ENCODE measurements around the gene RIMBP2.
"Not testable (repeated sequence)": the region's sequence is repeated elsewhere in the genome, so short reads cannot be mapped to it uniquely, and the experiment has no call there.

The RIMBP2 gene

GRCh38 chr12:130702966-130703732 lies 12.9 kb downstream of the RIMBP2 start:
- DNase-seq (ENCODE audit: insufficient read length) (no peak), FAIRE-seq (no peak)
- no peak for TF ChIP-seq TAF1 (IDR thresholded peaks at IDR 0.05; ENCODE audit: borderline replicate concordance, low read depth, low read length)
- TF ChIP-seq POLR2A (IDR thresholded peaks at IDR 0.05; ENCODE audit: low read depth, low read length) = no peak
- TF ChIP-seq POLR2AphosphoS5 (IDR thresholded peaks at IDR 0.05; ENCODE audit: low read depth, low read length) = no peak

GRCh38 chr12:130701402-130701744 lies 14.7 kb downstream of the RIMBP2 start:
- FAIRE-seq (no peak), DNase-seq (ENCODE audit: insufficient read length) (no peak)
- TF ChIP-seq POLR2A (IDR thresholded peaks at IDR 0.05; ENCODE audit: low read depth, low read length) (no peak), TAF1 (IDR thresholded peaks at IDR 0.05; ENCODE audit: borderline replicate concordance, low read depth, low read length) (no peak), POLR2AphosphoS5 (IDR thresholded peaks at IDR 0.05; ENCODE audit: low read depth, low read length) (no peak)

- FAIRE-seq (no peak), DNase-seq (ENCODE audit: insufficient read length) (no peak)
- TF ChIP-seq POLR2A (IDR thresholded peaks at IDR 0.05; ENCODE audit: low read depth, low read length) = no peak
- TF ChIP-seq TAF1 (IDR thresholded peaks at IDR 0.05; ENCODE audit: borderline replicate concordance, low read depth, low read length) = no peak
- TF ChIP-seq POLR2AphosphoS5 (IDR thresholded peaks at IDR 0.05; ENCODE audit: low read depth, low read length) = no peak
Observed at GRCh38 chr12:130700492-130701401, 15.4 kb downstream of the RIMBP2 start.

GRCh38 chr12:130698106-130698505 lies 18.0 kb downstream of the RIMBP2 start:
- DNase-seq (ENCODE audit: insufficient read length) (no peak), FAIRE-seq (no peak)
- no peak for TF ChIP-seq POLR2AphosphoS5 (IDR thresholded peaks at IDR 0.05; ENCODE audit: low read depth, low read length)
- TF ChIP-seq TAF1 (IDR thresholded peaks at IDR 0.05; ENCODE audit: borderline replicate concordance, low read depth, low read length) = no peak
- no peak for TF ChIP-seq POLR2A (IDR thresholded peaks at IDR 0.05; ENCODE audit: low read depth, low read length)

- DNase-seq (ENCODE audit: insufficient read length) (no peak), FAIRE-seq (no peak)
- TF ChIP-seq POLR2A (IDR thresholded peaks at IDR 0.05; ENCODE audit: low read depth, low read length) (no peak), TAF1 (IDR thresholded peaks at IDR 0.05; ENCODE audit: borderline replicate concordance, low read depth, low read length) (no peak), POLR2AphosphoS5 (IDR thresholded peaks at IDR 0.05; ENCODE audit: low read depth, low read length) (no peak)
Observed at GRCh38 chr12:130696379-130697100, 19.6 kb downstream of the RIMBP2 start.

- no peak for FAIRE-seq
- TF ChIP-seq TAF1 (IDR thresholded peaks at IDR 0.05; ENCODE audit: borderline replicate concordance, low read depth, low read length) = no peak
- no peak for TF ChIP-seq POLR2AphosphoS5 (IDR thresholded peaks at IDR 0.05; ENCODE audit: low read depth, low read length)
- TF ChIP-seq POLR2A (IDR thresholded peaks at IDR 0.05; ENCODE audit: low read depth, low read length) = no peak
- DNase-seq (ENCODE audit: insufficient read length) = no peak
Observed at GRCh38 chr12:130695061-130695460, 21.0 kb downstream of the RIMBP2 start.

GRCh38 chr12:130689408-130690405 lies 26.4 kb downstream of the RIMBP2 start:
- DNase-seq (ENCODE audit: insufficient read length) (no peak), FAIRE-seq (no peak)
- TF ChIP-seq TAF1 (IDR thresholded peaks at IDR 0.05; ENCODE audit: borderline replicate concordance, low read depth, low read length) = no peak
- no peak for TF ChIP-seq POLR2AphosphoS5 (IDR thresholded peaks at IDR 0.05; ENCODE audit: low read depth, low read length)
- TF ChIP-seq POLR2A (IDR thresholded peaks at IDR 0.05; ENCODE audit: low read depth, low read length) = no peak

GRCh38 chr12:130688999-130689398 lies 27.1 kb downstream of the RIMBP2 start:
- not testable (repeated sequence) for FAIRE-seq; DNase-seq (ENCODE audit: insufficient read length)

- FAIRE-seq = no peak
- no peak for TF ChIP-seq TAF1 (IDR thresholded peaks at IDR 0.05; ENCODE audit: borderline replicate concordance, low read depth, low read length)
- no peak for TF ChIP-seq POLR2A (IDR thresholded peaks at IDR 0.05; ENCODE audit: low read depth, low read length)
- no peak for TF ChIP-seq POLR2AphosphoS5 (IDR thresholded peaks at IDR 0.05; ENCODE audit: low read depth, low read length)
- no peak for DNase-seq (ENCODE audit: insufficient read length)
Observed at GRCh38 chr12:130687796-130688778, 28.0 kb downstream of the RIMBP2 start.

All from GM12892 (cell line).